ENCODE measurements around the gene SVEP1. TPM values are rescaled to one million over a fixed set of nuclear protein-coding genes. Genes with fewer than 3 reads are reported as not detected.
A peak's percentile ranks its signal among the peaks of the same experiment; 100 is the strongest.

Gene SVEP1
- total and polyA plus RNA-seq, 2 donors from 2014 or later = 1.1 to 19.3 TPM

DNA sequence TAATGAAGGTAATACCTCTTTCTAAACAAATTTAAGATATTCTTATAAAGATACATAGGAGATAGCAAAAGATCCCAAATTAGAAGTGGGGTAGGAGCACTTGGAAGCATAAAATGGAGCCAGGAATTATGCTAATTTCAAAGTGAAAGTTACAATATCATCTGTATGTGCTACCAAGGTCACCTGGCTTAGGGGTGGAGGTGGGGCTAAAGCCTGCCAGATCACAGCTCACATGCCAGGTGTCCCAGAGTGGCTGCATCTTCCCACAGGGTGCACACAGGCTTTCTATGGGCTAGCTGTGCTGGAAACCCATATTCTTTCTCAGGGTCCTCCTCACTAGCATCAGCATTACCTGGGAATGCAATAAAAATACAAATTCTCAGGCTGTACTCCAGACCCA, 123.7 kb downstream of the SVEP1 start:
- H3K4me1 ChIP-seq (ENCODE audit: control insufficient read depth in 2 of 3, insufficient read depth in 2 of 3, low read depth in 1 of 3, low read length in 3 of 3) = no peaks in the 10 kb centered on the region
- DNase-seq (no peak), FAIRE-seq (no peak)
- no peaks in the 10 kb centered on the region for H3K27me3 ChIP-seq (ENCODE audit: control insufficient read depth, insufficient read depth, low read length)
- TF ChIP-seq, protein P1, sequence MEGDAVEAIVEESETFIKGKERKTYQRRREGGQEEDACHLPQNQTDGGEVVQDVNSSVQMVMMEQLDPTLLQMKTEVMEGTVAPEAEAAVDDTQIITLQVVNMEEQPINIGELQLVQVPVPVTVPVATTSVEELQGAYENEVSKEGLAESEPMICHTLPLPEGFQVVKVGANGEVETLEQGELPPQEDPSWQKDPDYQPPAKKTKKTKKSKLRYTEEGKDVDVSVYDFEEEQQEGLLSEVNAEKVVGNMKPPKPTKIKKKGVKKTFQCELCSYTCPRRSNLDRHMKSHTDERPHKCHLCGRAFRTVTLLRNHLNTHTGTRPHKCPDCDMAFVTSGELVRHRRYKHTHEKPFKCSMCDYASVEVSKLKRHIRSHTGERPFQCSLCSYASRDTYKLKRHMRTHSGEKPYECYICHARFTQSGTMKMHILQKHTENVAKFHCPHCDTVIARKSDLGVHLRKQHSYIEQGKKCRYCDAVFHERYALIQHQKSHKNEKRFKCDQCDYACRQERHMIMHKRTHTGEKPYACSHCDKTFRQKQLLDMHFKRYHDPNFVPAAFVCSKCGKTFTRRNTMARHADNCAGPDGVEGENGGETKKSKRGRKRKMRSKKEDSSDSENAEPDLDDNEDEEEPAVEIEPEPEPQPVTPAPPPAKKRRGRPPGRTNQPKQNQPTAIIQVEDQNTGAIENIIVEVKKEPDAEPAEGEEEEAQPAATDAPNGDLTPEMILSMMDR (IDR thresholded peaks at IDR 0.05; ENCODE audit: borderline replicate concordance, extremely low read depth, insufficient read depth) = no peak
- intact Hi-C loops (cut with DNase I) = no loop called here
- no peak overlapping the region for H3K9ac ChIP-seq (ENCODE audit: low read length in 3 of 3)
- H3K4me3 ChIP-seq (ENCODE audit: low read length in 3 of 3) = no peak overlapping the region
- no peaks in the 10 kb centered on the region for H3K9me3 ChIP-seq (ENCODE audit: control insufficient read depth in 2 of 3, insufficient read depth in 1 of 3, low read length in 3 of 3)
- H3K36me3 ChIP-seq (ENCODE audit: control insufficient read depth in 2 of 3, insufficient read depth in 3 of 3, low read length in 3 of 3) = no peaks in the 10 kb centered on the region
- H3K27ac ChIP-seq (ENCODE audit: low read depth in 2 of 2, low read length in 2 of 2) = no peak overlapping the region

DNA sequence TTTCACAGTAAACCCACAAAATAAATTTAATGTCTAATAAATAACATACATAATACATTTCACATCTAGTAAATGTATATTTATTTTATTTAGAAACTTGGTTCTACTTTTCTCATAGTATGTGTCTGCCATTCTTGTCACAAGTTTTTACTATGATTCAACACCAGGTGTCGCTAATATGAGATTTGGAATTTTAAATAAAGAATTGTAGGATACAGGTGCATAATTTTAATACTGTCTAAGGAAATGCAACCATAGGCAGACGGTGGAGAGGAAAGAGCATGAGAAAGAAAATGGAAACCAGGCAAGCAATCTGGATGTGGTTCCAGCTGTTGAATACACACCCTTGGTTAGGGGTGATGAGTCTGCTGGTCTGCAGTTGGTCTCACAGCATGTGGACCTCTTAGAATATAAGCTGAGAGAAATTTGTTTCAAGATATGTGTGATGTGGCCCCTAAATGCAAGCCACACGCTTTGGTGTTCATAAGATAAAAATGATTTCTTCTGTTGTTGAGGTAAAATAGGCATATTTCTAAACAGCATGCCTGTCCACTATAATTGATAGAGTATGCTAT, 127.2 kb downstream of the SVEP1 start:
- DNase-seq = peak in 2 of 5 donors; percentile 24 to 32

DNA sequence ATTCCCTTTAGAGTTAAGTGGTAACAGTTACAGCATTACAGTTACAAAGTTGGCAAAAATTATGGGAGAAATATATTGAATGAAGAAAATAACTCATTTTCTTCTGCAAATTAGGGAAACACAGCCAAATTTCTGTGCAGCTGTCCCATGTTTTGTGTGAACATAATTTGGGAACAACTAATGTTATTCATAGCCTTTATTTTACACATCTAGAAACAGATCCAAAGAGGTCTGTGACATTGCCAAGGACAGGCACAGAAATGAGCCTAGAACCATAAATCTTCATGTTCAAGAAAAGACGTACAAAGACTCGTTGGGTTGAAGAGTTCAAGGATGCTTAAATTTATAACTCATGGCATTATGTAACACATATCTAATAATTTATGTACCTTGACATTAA, 127.8 kb downstream of the SVEP1 start:
- Histone ChIP-seq H3K27me3 (ENCODE audit: control insufficient read depth, insufficient read depth, low read length) (no peaks in the 10 kb centered on the region), H3K27ac (ENCODE audit: low read depth in 2 of 2, low read length in 2 of 2) (no peak overlapping the region), H3K9me3 (ENCODE audit: control insufficient read depth in 2 of 3, insufficient read depth in 1 of 3, low read length in 3 of 3) (no peaks in the 10 kb centered on the region), H3K4me1 (ENCODE audit: control insufficient read depth in 2 of 3, insufficient read depth in 2 of 3, low read depth in 1 of 3, low read length in 3 of 3) (no peaks in the 10 kb centered on the region), H3K4me3 (ENCODE audit: low read length in 3 of 3) (no peak overlapping the region), H3K9ac (ENCODE audit: low read length in 3 of 3) (no peak overlapping the region), H3K36me3 (ENCODE audit: control insufficient read depth in 2 of 3, insufficient read depth in 3 of 3, low read length in 3 of 3) (no peaks in the 10 kb centered on the region)
- DNase-seq (peak in 2 of 5 donors; percentile 13 to 51), FAIRE-seq (no peak)
- intact Hi-C loops (cut with DNase I) = no loop called here
- TF ChIP-seq, protein P1 (IDR thresholded peaks at IDR 0.05; ENCODE audit: borderline replicate concordance, extremely low read depth, insufficient read depth) = no peak

More for the DNA sequence above, 127.2 kb downstream of the SVEP1 start:
- Histone ChIP-seq H3K27ac (ENCODE audit: low read depth in 2 of 2, low read length in 2 of 2) (no peak overlapping the region), H3K4me1 (ENCODE audit: control insufficient read depth in 2 of 3, insufficient read depth in 2 of 3, low read depth in 1 of 3, low read length in 3 of 3) (no peaks in the 10 kb centered on the region), H3K9me3 (ENCODE audit: control insufficient read depth in 2 of 3, insufficient read depth in 1 of 3, low read length in 3 of 3) (no peaks in the 10 kb centered on the region), H3K27me3 (ENCODE audit: control insufficient read depth, insufficient read depth, low read length) (no peaks in the 10 kb centered on the region), H3K9ac (ENCODE audit: low read length in 3 of 3) (no peak overlapping the region), H3K36me3 (ENCODE audit: control insufficient read depth in 2 of 3, insufficient read depth in 3 of 3, low read length in 3 of 3) (no peaks in the 10 kb centered on the region), H3K4me3 (ENCODE audit: low read length in 3 of 3) (no peak overlapping the region)
- FAIRE-seq = peak; percentile 92
- intact Hi-C loops (cut with DNase I) = no loop called here
- TF ChIP-seq, protein P1 (IDR thresholded peaks at IDR 0.05; ENCODE audit: borderline replicate concordance, extremely low read depth, insufficient read depth) = no peak

DNA sequence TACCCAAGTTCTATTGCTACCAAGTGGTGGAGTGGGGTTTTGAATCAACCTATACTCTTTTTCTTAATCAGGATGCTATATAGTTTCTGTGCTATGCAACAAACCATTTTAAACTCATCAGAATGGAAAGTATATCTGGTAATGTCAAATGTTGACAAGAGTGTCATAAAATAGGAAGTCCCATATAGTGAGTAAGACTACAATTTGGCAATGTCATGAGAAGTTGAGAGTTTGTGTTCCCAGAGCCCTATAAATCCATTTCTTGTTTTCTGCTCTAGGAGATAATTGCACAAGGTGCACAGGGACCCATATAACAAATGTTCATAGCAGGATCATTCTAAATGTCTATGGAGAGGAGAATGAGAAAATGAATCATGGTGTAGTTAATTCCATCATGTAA, 132.1 kb downstream of the SVEP1 start:
- Histone ChIP-seq H3K9me3 (ENCODE audit: control insufficient read depth in 2 of 3, insufficient read depth in 1 of 3, low read length in 3 of 3) (peaks cover 0 to 5% (median 0%) of the 10 kb centered on the region in 3 donors), H3K27ac (ENCODE audit: low read depth in 2 of 2, low read length in 2 of 2) (no peak overlapping the region), H3K9ac (ENCODE audit: low read length in 3 of 3) (no peak overlapping the region), H3K36me3 (ENCODE audit: control insufficient read depth in 2 of 3, insufficient read depth in 3 of 3, low read length in 3 of 3) (no peaks in the 10 kb centered on the region), H3K4me1 (ENCODE audit: control insufficient read depth in 2 of 3, insufficient read depth in 2 of 3, low read depth in 1 of 3, low read length in 3 of 3) (no peaks in the 10 kb centered on the region), H3K4me3 (ENCODE audit: low read length in 3 of 3) (no peak overlapping the region), H3K27me3 (ENCODE audit: control insufficient read depth, insufficient read depth, low read length) (no peaks in the 10 kb centered on the region)
- TF ChIP-seq, protein P1 (IDR thresholded peaks at IDR 0.05; ENCODE audit: borderline replicate concordance, extremely low read depth, insufficient read depth) = no peak
- FAIRE-seq (no peak), DNase-seq (no peak)
- intact Hi-C loops (cut with DNase I) = no loop called here

Measured in kidney (tissue), 14 donors.